Aorta (tissue), 5 donors: ENCODE data around the gene NUP205. TPM values are rescaled to one million over a fixed set of nuclear protein-coding genes. Genes with fewer than 3 reads are reported as not detected.
A peak's percentile ranks its signal among the peaks of the same experiment; 100 is the strongest.

Experiments used
- ATAC-seq: fragments of 200-7000 bp; cut with Tn5 transposase; one replicate; pipeline ENCODE4 v1.9.1; 2022; ENCODE audit warnings: moderate library complexity; ENCODE audit not compliant: low FRiP score
- DNase-seq, 2 donors: peaks; one replicate each; pipeline ENCODE4 v3.0.0-alpha.2; 2020
- H3K27ac ChIP-seq, 2 donors: one replicate each; pipeline ENCODE4 v1.5.1; 2013; ENCODE audit warnings: low read length in 2 of 2, mild to moderate bottlenecking in 2 of 2, moderate library complexity in 2 of 2, control low read depth in 1 of 2, inconsistent platforms in 1 of 2, low read depth in 1 of 2
- H3K27me3 ChIP-seq, 2 donors: one replicate each; pipeline ENCODE4 v1.6.1; 2013; ENCODE audit warnings: control low read depth in 1 of 2, low read length in 1 of 2, mild to moderate bottlenecking in 1 of 2, moderate library complexity in 1 of 2; ENCODE audit not compliant: insufficient read depth in 2 of 2, control insufficient read depth in 1 of 2
- H3K36me3 ChIP-seq, 2 donors: one replicate each; pipeline ENCODE4 v1.6.1; 2013; ENCODE audit warnings: control low read depth in 1 of 2, low read length in 1 of 2, mild to moderate bottlenecking in 1 of 2; ENCODE audit not compliant: insufficient read depth in 2 of 2, control insufficient read depth in 1 of 2
- H3K4me1 ChIP-seq, 2 donors: one replicate each; pipeline ENCODE4 v1.6.1; 2013; ENCODE audit warnings: low read length in 2 of 2, control low read depth in 1 of 2, mild to moderate bottlenecking in 1 of 2, moderate library complexity in 1 of 2; ENCODE audit not compliant: insufficient read depth in 2 of 2, control insufficient read depth in 1 of 2
- H3K4me3 ChIP-seq, 2 donors: one replicate each; pipeline ENCODE4 v1.5.1; 2013; ENCODE audit warnings: low read length in 2 of 2, control low read depth in 1 of 2, mild to moderate bottlenecking in 1 of 2
- H3K9me3 ChIP-seq: one replicate; pipeline ENCODE4 v1.6.1; 2013; ENCODE audit warnings: mild to moderate bottlenecking, low read length; ENCODE audit not compliant: control insufficient read depth
- WGBS, 2 donors: extraction: QIAGEN DNeasy Blood & Tissue Kit; methylation state at CpG; one replicate each; pipeline ENCODE4 v1.1.7; 2013; 5-methylcytosine and 5-hydroxymethylcytosine counted together
- intact Hi-C, 2 donors: fragments of 100-400 bp; cut with DNase I; formaldehyde crosslinking; loops; one replicate each; pipeline versions ENCODE4 v1.14.2 to v1.15.0; 2022
- polyA plus RNA-seq, 2 donors: library from polyadenylated mRNA; stranded (reverse); fragments of 200-250 nt; gene quantifications; one replicate each; pipeline ENCODE4 v1.2.3, GENCODE V29; 2013
- total RNA-seq, 2 donors: library from RNA; stranded (reverse); fragmentation: NEBNext Ultra II Directional; extraction: Animal tissue kit (Norgen Biotek cat#: 25700); gene quantifications; one replicate each; pipeline ENCODE4 v1.2.1, GENCODE V29; 2021
- donor health status: healthy with polysubstance abuse.
- donor health status: Bipolar disorder and iron deficiency.
- donor health status: DM: no; HTN: no; CAD: no.
- donor health status: DM: no; HTN: no; CAD: no.
- donor health status: DM: yes; HTN: yes; CAD: no.

The NUP205 gene
- total and polyA plus RNA-seq, 4 donors: 4.9 to 40.9 (median 30.1) TPM

DNA sequence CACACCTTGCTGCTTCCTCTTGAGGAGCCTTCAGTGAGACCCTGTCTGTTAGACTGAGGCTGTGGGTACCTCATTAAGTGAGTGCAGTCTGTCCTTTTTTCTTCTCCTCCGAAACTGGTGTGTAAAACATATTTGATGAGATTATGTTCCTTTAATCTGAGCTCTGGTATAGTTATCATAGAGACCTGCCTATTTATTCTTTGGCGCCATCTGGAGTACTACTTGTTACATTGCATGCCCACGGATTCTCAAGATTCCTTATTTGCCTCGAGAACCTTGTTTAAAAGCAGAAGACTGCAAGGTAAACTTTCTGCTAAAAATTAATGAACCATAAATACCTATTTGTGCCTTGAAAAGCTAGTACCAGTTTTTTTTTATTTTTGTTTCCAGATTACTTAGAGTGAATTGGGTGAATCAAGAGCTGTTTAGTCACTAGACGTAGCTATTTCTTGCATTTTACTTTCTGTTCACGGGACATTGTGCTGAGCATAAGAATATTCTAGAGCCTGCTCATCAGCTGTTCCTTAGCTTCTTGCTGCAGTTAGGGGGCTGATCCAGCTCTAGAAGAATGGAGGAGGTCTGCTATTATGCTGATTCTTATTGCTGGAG lies 87.7 kb downstream of the NUP205 start:
- H3K27ac ChIP-seq: no peak overlapping the region
- WGBS, 2 donors: 15 to 21% methylated on average over 6 of the region's 6 CpGs
- no peaks in the 10 kb centered on the region for H3K27me3 ChIP-seq
- DNase-seq (no peak), ATAC-seq (peak; percentile 81)
- H3K9me3 ChIP-seq: no peaks in the 10 kb centered on the region
- H3K4me1 ChIP-seq: no peaks in the 10 kb centered on the region
- H3K36me3 ChIP-seq: peaks cover 0 to 8% of the 10 kb centered on the region in 2 donors
- intact Hi-C loops: loop anchor here (2.0 to 5.0 kb wide), 2 partner anchors 363 to 365 kb away; no protein-coding TSS in a partner anchor
- H3K4me3 ChIP-seq: no peak overlapping the region

DNA sequence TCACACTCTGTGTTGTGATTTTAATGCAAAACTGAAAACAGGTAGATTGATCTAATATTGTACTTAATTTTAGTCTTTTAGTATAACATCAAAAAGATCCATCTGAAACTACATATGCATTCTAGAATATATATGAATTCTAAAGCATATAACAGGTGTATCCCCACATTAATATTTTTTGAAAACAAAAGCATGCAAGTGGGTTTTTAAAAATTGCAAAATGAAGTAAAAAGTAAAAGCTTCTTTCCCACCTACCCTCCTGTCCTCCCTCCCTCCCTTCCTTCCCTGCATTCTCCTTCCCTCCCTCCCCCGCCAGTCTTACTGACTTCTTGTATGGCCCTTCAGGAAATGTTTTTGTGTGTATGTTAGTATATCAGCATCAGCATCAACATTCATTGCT lies 90.0 kb downstream of the NUP205 start:
- no peak for ATAC-seq
- H3K27me3 ChIP-seq: no peaks in the 10 kb centered on the region
- intact Hi-C loops: loop anchor here in 1 of 2 donors (5.0 kb wide), 1 partner anchor 365 kb away; no protein-coding TSS in a partner anchor
- no peaks in the 10 kb centered on the region for H3K4me1 ChIP-seq
- no peak overlapping the region for H3K4me3 ChIP-seq
- no peaks in the 10 kb centered on the region for H3K9me3 ChIP-seq
- H3K27ac ChIP-seq: no peak overlapping the region
- WGBS, 2 donors: 92 to 96% methylated on average over 1 of the region's 1 CpG
- H3K36me3 ChIP-seq: peaks cover 0 to 7% of the 10 kb centered on the region in 2 donors
- no peak for DNase-seq

DNA sequence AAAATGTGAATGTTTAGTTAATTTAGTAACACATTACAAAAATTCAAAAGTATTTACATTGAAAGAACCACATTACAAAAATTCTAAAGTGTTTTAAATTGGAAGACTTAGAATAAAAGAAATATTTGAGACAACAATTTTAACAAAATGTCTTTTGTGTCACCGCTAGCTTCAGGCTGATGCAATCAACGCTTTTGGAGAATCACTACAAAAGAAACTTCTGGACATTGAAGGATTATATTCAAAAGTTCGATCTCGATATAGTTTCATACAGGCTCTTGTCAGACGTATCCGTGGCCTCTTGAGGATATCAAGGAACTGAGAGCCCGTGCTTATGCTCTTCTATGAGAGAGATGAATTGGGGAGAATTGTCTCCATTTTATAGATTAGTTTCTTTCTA lies 90.5 kb downstream of the NUP205 start:
- no peak for ATAC-seq
- no peaks in the 10 kb centered on the region for H3K4me1 ChIP-seq
- DNase-seq: no peak
- 82 to 90% methylated on average over 7 of the region's 7 CpGs for WGBS, 2 donors
- H3K4me3 ChIP-seq: no peak overlapping the region
- no peaks in the 10 kb centered on the region for H3K27me3 ChIP-seq
- peaks cover 0 to 7% of the 10 kb centered on the region in 2 donors for H3K36me3 ChIP-seq
- H3K9me3 ChIP-seq: no peaks in the 10 kb centered on the region
- H3K27ac ChIP-seq: no peak overlapping the region
- intact Hi-C loops: loop anchor here in 1 of 2 donors (5.0 kb wide), 1 partner anchor 366 kb away; no protein-coding TSS in a partner anchor

DNA sequence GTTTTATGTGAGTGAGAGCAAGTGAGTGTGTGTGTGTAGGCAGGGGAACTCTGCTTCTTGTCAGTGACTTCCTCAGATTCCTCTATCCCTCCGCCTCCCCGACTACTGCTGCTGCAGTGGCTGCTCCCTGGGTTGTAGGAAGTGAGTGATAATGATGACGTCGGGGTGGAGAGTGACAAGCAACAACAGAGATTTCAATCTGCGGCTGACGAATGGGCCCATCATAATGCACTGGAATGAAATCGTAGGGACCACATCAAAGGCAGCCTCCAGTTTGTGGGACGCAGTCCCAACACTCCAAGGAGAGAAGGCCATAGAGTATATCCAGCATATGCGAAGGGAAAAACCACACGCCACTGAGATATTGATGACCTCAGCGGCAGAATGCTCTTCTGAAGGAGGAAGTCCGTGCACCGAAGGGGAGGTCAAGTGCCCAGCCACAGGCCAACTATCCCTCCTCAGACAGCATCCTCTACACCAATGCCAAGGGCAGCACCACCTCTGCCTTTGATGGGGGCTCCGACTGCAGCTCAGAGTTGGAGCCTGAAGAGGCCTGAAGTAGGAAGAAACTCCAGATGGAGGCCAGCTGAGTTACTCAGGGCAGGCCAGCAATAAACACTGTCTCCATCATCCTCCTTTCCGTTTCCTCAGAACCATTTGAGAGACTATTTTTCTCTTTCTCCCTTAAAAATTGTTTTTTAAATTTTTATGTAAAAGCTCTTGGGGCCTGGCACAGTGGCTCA lies 93.3 kb downstream of the NUP205 start:
- DNase-seq (peak in 1 of 2 donors; percentile 65), ATAC-seq (peak; percentile 57)
- Histone ChIP-seq H3K36me3 (no peaks in the 10 kb centered on the region), H3K27me3 (no peaks in the 10 kb centered on the region), H3K4me3 (no peak overlapping the region), H3K27ac (no peak overlapping the region), H3K9me3 (no peaks in the 10 kb centered on the region), H3K4me1 (no peaks in the 10 kb centered on the region)
- 76 to 79% methylated on average over 15 of the region's 15 CpGs for WGBS, 2 donors
- intact Hi-C loops: no loop called here

DNA sequence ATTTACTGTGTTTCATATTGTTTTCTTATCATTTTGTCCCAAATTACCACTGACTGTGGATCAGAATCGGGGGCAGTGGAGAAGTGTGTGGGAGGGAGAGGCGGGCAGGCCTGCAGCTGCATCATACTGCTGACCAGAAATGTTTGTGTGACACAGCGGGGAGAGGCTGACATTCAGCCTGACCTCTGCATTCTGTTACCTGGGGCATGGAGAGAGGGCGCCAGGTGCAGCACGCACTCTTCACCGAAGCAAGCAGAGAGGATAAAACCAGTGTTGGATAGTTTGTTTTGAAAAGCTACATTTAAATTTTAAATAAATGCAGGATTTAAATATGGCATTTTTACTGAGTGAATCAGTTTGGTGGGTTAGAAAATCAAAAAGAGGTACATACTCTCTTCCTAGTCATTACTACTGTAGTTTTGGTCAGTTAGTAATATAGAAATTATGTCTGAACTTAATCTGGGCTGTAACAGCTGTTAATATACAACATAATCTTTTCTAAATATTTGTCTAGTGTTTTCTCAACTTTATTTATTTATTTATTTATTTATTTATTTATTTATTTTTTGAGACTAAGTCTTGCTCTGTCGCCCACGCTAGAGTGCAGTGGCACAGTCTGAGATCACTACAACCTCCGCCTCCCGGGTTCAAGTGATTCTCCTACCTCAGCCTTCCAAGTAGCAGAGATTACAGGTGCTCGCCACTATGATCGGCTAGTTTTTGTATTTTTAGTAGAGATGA lies 95.8 kb downstream of the NUP205 start:
- WGBS, 2 donors: 85 to 90% methylated on average over 12 of the region's 12 CpGs
- no peak overlapping the region for H3K27ac ChIP-seq
- intact Hi-C loops: no loop called here
- no peaks in the 10 kb centered on the region for H3K4me1 ChIP-seq
- no peaks in the 10 kb centered on the region for H3K36me3 ChIP-seq
- no peaks in the 10 kb centered on the region for H3K27me3 ChIP-seq
- DNase-seq (no peak), ATAC-seq (no peak)
- H3K4me3 ChIP-seq: no peak overlapping the region
- no peaks in the 10 kb centered on the region for H3K9me3 ChIP-seq

DNA sequence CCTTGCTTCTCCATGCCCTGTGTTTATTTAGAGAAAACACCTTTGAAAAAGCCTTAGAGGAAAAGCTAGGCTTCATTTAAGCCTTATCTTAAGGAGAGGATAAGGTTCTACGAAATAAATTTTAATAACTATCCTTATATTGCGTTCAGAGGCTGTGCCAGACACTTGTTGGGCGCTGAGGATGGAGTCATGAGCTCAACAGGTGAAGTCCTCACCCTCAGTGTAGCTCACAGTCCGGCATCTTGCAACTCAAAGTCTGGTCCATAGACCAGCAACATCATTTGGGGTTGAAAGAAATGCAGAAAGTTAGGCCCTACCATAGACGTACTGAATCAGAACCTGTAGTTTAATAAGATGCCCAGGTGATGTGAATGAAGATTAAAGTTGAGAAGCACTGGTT lies 100.8 kb downstream of the NUP205 start:
- H3K4me3 ChIP-seq: no peak overlapping the region
- no peaks in the 10 kb centered on the region for H3K9me3 ChIP-seq
- ATAC-seq (no peak), DNase-seq (no peak)
- H3K4me1 ChIP-seq: no peaks in the 10 kb centered on the region
- no peak overlapping the region for H3K27ac ChIP-seq
- no peaks in the 10 kb centered on the region for H3K27me3 ChIP-seq
- intact Hi-C loops: no loop called here
- no peaks in the 10 kb centered on the region for H3K36me3 ChIP-seq
- 84 to 93% methylated on average over 5 of the region's 5 CpGs for WGBS, 2 donors

DNA sequence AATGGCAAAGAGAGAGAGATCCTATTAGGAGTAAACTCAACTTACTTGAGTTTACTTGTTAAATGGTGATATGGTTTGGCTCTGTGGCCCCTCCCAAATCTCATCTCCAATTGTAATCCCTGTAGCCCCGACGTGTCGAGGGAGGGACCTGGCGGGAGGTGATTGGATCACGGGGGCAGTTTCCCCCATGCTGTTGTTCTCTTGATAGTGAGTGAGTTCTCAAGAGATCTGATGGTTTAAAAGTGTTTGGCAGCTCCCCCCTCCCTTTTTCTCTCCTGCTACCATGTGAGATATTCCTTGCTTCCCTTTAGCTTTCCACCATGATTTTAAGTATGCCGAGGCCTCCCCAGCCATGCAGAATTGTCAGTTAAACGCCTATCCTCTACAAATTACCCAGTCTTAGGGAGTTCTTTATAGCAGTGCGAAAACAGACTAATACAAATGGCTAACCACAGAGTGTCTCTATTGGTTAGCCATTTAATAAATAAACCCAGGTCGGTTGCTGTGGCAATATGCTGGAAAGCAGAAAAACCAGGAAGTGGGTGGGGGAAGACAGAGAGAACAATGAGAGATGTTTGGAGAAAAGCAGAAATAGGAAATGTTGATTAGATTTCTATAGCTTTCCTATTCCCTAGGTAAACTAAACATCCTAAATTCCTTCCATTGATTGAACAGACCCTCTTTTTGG lies 101.6 kb downstream of the NUP205 start:
- ATAC-seq: no peak
- DNase-seq: no peak
- intact Hi-C loops: no loop called here
- Histone ChIP-seq H3K27me3 (no peaks in the 10 kb centered on the region), H3K36me3 (no peaks in the 10 kb centered on the region), H3K27ac (no peak overlapping the region), H3K4me1 (peaks cover 0 to 3% of the 10 kb centered on the region in 2 donors), H3K4me3 (no peak overlapping the region), H3K9me3 (no peaks in the 10 kb centered on the region)
- 77 to 85% methylated on average over 9 of the region's 9 CpGs for WGBS, 2 donors
